A673 (cell line): ENCODE measurements around the gene ZNF527. TPM values are rescaled to one million over a fixed set of nuclear protein-coding genes. Genes with fewer than 3 reads are reported as not detected.

ENCODE experiments used
- BruUV-seq: library from RNA; stranded (reverse); fragments of 400-500 nt; replicated peaks from 2 replicates; lab custom pipeline; 2021; lab: Mats Ljungman, UMichigan
- CTCF ChIA-PET: fragments of 300-600 bp; sonication (Branson Sonifier 250); formaldehyde crosslinking; loops from one replicate; lab custom pipeline; 2022; ENCODE audit warnings: antibody characterized with exemption; lab: Charles Lee
- POLR2A ChIA-PET: fragments of 300-600 bp; sonication (Branson Sonifier 250); formaldehyde crosslinking; loops from one replicate; lab custom pipeline; 2022; ENCODE audit warnings: antibody characterized with exemption; ENCODE audit not compliant: low non-redundant PET; lab: Charles Lee
- DNase-seq: peaks from one replicate; pipeline ENCODE4 v3.0.0-alpha.2; 2015; ENCODE audit warnings: low spot score
- H3K27ac ChIP-seq: fragments of 200-600 bp; sonication (generic); 2 replicates; pipeline ENCODE4 v1.5.1; 2016; ENCODE audit warnings: mixed run types, low read depth, mild to moderate bottlenecking, mixed read lengths, antibody characterized with exemption, low read length; ENCODE audit not compliant: poor library complexity, severe bottlenecking
- H3K27me3 ChIP-seq: fragments of 200-600 bp; sonication (generic); replicated peaks from 2 replicates; pipeline ENCODE4 v1.6.1; 2017; ENCODE audit warnings: mixed run types, low read depth, mild to moderate bottlenecking, mixed read lengths, antibody characterized with exemption, low read length; ENCODE audit not compliant: insufficient read depth, poor library complexity
- H3K36me3 ChIP-seq: fragments of 200-600 bp; sonication (generic); 2 replicates; pipeline ENCODE4 v1.6.1; 2016; ENCODE audit warnings: mixed run types, mild to moderate bottlenecking, mixed read lengths, antibody characterized with exemption, low read length; ENCODE audit not compliant: insufficient read depth, poor library complexity, severe bottlenecking
- H3K4me1 ChIP-seq: fragments of 200-600 bp; sonication (generic); 2 replicates; pipeline ENCODE4 v1.6.1; 2017; ENCODE audit warnings: mixed run types, mild to moderate bottlenecking, mixed read lengths, antibody characterized with exemption, low read length; ENCODE audit not compliant: insufficient read depth, poor library complexity, severe bottlenecking
- H3K4me3 ChIP-seq: fragments of 200-600 bp; sonication (generic); 2 replicates; pipeline ENCODE4 v1.5.1; 2016; ENCODE audit warnings: low read depth, mixed run types, mild to moderate bottlenecking, mixed read lengths, low read length; ENCODE audit not compliant: poor library complexity, severe bottlenecking
- H3K9me3 ChIP-seq: fragments of 200-600 bp; sonication (generic); 2 replicates; pipeline ENCODE4 v1.6.1; 2016; ENCODE audit warnings: mixed run types, low read depth, mild to moderate bottlenecking, mixed read lengths, antibody characterized with exemption, low read length; ENCODE audit not compliant: poor library complexity, severe bottlenecking
- CTCF ChIP-seq: fragments of 300-800, 200-600 bp; sonication (generic); conservative IDR thresholded peaks from 2 replicates; pipeline ENCODE4 v1.5.1; 2017; ENCODE audit warnings: low read depth, mild to moderate bottlenecking, antibody characterized with exemption, low read length, moderate library complexity, mixed read lengths
- EZH2 ChIP-seq: fragments of 200-600 bp; sonication (generic); IDR thresholded peaks from 2 replicates; pipeline ENCODE4 v1.6.1; 2017; ENCODE audit warnings: borderline replicate concordance, low read depth, mild to moderate bottlenecking, mixed read lengths, antibody characterized with exemption, low read length; ENCODE audit not compliant: poor library complexity, severe bottlenecking
- intact Hi-C: fragments of 100-400 bp; cut with micrococcal nuclease; formaldehyde crosslinking; loops from one replicate; pipeline ENCODE4 v1.10.0; 2022; ENCODE audit not compliant: unreplicated experiment
- total RNA-seq: library from RNA; stranded (reverse); gene quantifications from 2 replicates; pipeline ENCODE4 v1.2.3, GENCODE V29; 2021

Gene ZNF527
- total RNA-seq, 1 experiment from 2014 or later = 5.8 TPM

- no peak for DNase-seq
- no TSS peak for BruUV-seq
- intact Hi-C loops = no loop called here
Observed at GRCh38 chr19:37346091-37346490, 24.8 kb upstream of the ZNF527 start.

GRCh38 chr19:37348060-37348459, 22.8 kb upstream of the ZNF527 start:
- Histone ChIP-seq H3K4me1 (no peaks in the 10 kb centered on the region), H3K27ac (no peak overlapping the region), H3K4me3 (no peak overlapping the region), H3K9me3 (no peaks in the 10 kb centered on the region), H3K36me3 (peaks cover 29% of the 10 kb centered on the region), H3K27me3 (no peaks in the 10 kb centered on the region)
- intact Hi-C loops = no loop called here
- POLR2A ChIA-PET = no interaction called here
- BruUV-seq = no TSS peak
- CTCF ChIA-PET = no interaction called here
- no peak for DNase-seq
- TF ChIP-seq CTCF = no peak
- no peak for TF ChIP-seq EZH2

More at GRCh38 chr19:37346091-37346490, 24.8 kb upstream of the ZNF527 start:
- ChIA-PET POLR2A (no interaction called here), CTCF (no interaction called here)
- TF ChIP-seq EZH2 (no peak), CTCF (no peak)
- H3K9me3 ChIP-seq = peaks cover 1% of the 10 kb centered on the region
- H3K4me1 ChIP-seq = no peaks in the 10 kb centered on the region
- H3K36me3 ChIP-seq = peaks cover 23% of the 10 kb centered on the region
- no peaks in the 10 kb centered on the region for H3K27me3 ChIP-seq
- H3K27ac ChIP-seq = no peak overlapping the region
- no peak overlapping the region for H3K4me3 ChIP-seq

GRCh38 chr19:37353968-37354367, 16.9 kb upstream of the ZNF527 start:
- no peak overlapping the region for H3K27ac ChIP-seq
- H3K9me3 ChIP-seq = peaks cover 17% of the 10 kb centered on the region
- ChIA-PET POLR2A (no interaction called here), CTCF (interaction anchor here (0.6 kb wide), 1 partner anchor 343 kb away, joined by 5 read pairs; no protein-coding TSS in a partner anchor)
- H3K4me3 ChIP-seq = no peak overlapping the region
- TF ChIP-seq EZH2 = no peak
- no peak for TF ChIP-seq CTCF
- H3K36me3 ChIP-seq = peaks cover 40% of the 10 kb centered on the region
- DNase-seq = no peak
- no peaks in the 10 kb centered on the region for H3K4me1 ChIP-seq
- intact Hi-C loops = no loop called here
- H3K27me3 ChIP-seq = no peaks in the 10 kb centered on the region
- no TSS peak for BruUV-seq
